SK-N-MC (cell line): ENCODE results near the gene MTTP.

Experiments used
- EZH2 ChIP-seq: fragments of 200-600 bp; sonication (generic); IDR thresholded peaks from one replicate; pipeline ENCODE4 v1.6.1; 2017; ENCODE audit warnings: antibody characterized with exemption
- POLR2AphosphoS5 ChIP-seq: IDR thresholded peaks from 2 replicates; pipeline ENCODE4 v1.6.1; 2012; ENCODE audit warnings: mild to moderate bottlenecking, low read depth, low read length, borderline replicate concordance

GRCh38 chr4:99536848-99537247, 37.8 kb upstream of the MTTP start:
- TF ChIP-seq POLR2AphosphoS5 (no peak), EZH2 (no peak)
